Fibroblast of lung (primary cell): ENCODE measurements around the gene RAB17. TPM values are rescaled to one million over a fixed set of nuclear protein-coding genes. Genes with fewer than 3 reads are reported as not detected.

Experiments used
- DNase-seq, 2 donors: peaks; one replicate each; pipeline versions ENCODE4 v3.0.0 to v3.0.0-alpha.2; 2010; ENCODE audit warnings: low read depth in 2 of 2
- H2AFZ ChIP-seq: 2 replicates; pipeline ENCODE4 v1.5.1; 2012; ENCODE audit warnings: low read length, control low read depth, inconsistent platforms
- H3K27ac ChIP-seq: 2 replicates; pipeline ENCODE4 v1.5.1; 2011; ENCODE audit warnings: low read length, control low read depth; ENCODE audit not compliant: insufficient read depth
- H3K27me3 ChIP-seq: 2 replicates; pipeline ENCODE4 v1.5.1; 2011; ENCODE audit warnings: mild to moderate bottlenecking, low read length; ENCODE audit not compliant: control insufficient read depth, insufficient read depth
- H3K36me3 ChIP-seq: 2 replicates; pipeline ENCODE4 v1.5.1; 2011; ENCODE audit warnings: low read length; ENCODE audit not compliant: control insufficient read depth, insufficient read depth
- H3K4me1 ChIP-seq: 2 replicates; pipeline ENCODE4 v1.5.1; 2011; ENCODE audit warnings: low read length; ENCODE audit not compliant: control insufficient read depth, insufficient read depth; ENCODE audit errors: extremely low read depth
- H3K4me2 ChIP-seq: 2 replicates; pipeline ENCODE4 v1.5.1; 2011; ENCODE audit warnings: low read length, control low read depth; ENCODE audit not compliant: insufficient read depth; ENCODE audit errors: extremely low read depth
- H3K4me3 ChIP-seq, 4 experiments: fragments of 200-600 bp in 1 of 4; sonication (generic) in 1 of 4; replicated peaks in 1 of 4; 2 replicates each; pipeline ENCODE4 v1.5.1; 2011 to 2016; ENCODE audit warnings: low read length in 4 of 4, low read depth in 3 of 4, mild to moderate bottlenecking in 3 of 4, control low read depth in 2 of 4, inconsistent platforms in 1 of 4, mixed read lengths in 1 of 4; ENCODE audit not compliant: insufficient read depth in 1 of 4; ENCODE audit errors: control extremely low read depth in 1 of 4
- H3K79me2 ChIP-seq: 2 replicates; pipeline ENCODE4 v1.5.1; 2012; ENCODE audit warnings: mild to moderate bottlenecking, low read length, inconsistent platforms; ENCODE audit not compliant: control insufficient read depth, insufficient read depth
- H3K9ac ChIP-seq: 2 replicates; pipeline ENCODE4 v1.5.1; 2011; ENCODE audit warnings: mild to moderate bottlenecking, low read length, control low read depth; ENCODE audit not compliant: insufficient read depth
- H3K9me3 ChIP-seq: 2 replicates; pipeline ENCODE4 v1.5.1; 2012; ENCODE audit warnings: low read depth, low read length; ENCODE audit not compliant: control insufficient read depth, insufficient read depth
- H4K20me1 ChIP-seq: 2 replicates; pipeline ENCODE4 v1.5.1; 2011; ENCODE audit warnings: low read length; ENCODE audit not compliant: control insufficient read depth, insufficient read depth; ENCODE audit errors: extremely low read depth
- EZH2 ChIP-seq: IDR thresholded peaks from 2 replicates; pipeline ENCODE4 v1.5.1; 2012; ENCODE audit warnings: low read length, control low read depth, mild to moderate bottlenecking; ENCODE audit errors: missing control alignments
- polyA plus RNA-seq, 2 donors: library from polyadenylated mRNA; depleted of rRNA in 1 of 2; stranded (reverse) in 1 of 2; unstranded in 1 of 2; fragments of >200 nt; gene quantifications; 2 replicates each; pipeline ENCODE4 v1.2.1, GENCODE V29; 2011 to 2012; ENCODE audit warnings: missing spikeins in 1 of 2
- total RNA-seq: library from RNA; depleted of rRNA; stranded (reverse); fragments of >200 nt; gene quantifications from 2 replicates; pipeline ENCODE4 v1.2.1, GENCODE V29; 2014
- TF ChIP-seq, protein P1 (sequence below), 2 donors: IDR thresholded peaks in 1 of 2; conservative IDR thresholded peaks in 1 of 2; 1 replicate in 1 of 2; 2 replicates in 1 of 2; pipeline ENCODE4 v1.5.1; 2011 to 2012; ENCODE audit warnings: low read length in 2 of 2, control low read depth in 1 of 2, inconsistent platforms in 1 of 2, low read depth in 1 of 2, mild to moderate bottlenecking in 1 of 2

The RAB17 gene
- total and polyA plus RNA-seq, 2 donors (not counting 1 experiment from before 2014, with no cell fraction given): 0.17 to 0.22 TPM

DNA sequence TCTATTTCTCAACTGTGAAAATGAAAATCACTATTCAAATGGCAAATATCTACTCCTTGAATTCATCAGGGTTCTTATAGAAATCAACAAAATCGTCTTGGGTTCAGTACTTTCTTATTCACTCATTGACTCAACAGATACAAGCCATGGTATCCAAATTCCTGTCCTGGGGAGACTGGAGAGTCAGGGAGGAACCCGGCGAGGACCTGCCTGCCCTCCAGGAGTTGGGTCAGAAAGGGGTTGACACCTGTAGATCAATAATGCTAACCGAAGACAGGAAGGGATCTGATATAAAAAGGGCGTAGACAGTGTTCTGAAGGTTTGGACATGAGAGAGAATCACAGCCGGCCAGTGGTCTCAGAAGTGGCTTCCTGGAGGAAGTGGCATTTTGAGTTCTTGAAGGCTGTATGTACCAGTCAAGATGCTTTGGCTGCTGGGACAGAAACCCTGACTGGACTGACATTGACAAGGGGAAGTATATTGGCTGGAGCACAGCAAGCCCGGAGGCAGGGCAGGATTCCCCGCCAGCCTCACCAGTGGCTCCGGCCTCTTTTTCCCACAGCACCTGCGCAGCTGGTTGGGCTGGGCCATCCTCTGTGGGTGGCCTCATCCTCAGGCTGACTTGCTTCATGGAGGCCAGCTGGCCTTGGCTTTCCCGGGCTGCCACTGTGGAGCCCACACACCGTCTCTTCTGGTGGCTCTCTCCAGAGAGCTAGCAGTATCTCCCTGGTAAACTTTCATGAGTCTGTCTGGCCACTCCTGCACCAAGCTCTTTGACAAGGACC, 39.9 kb upstream of the RAB17 start:
- peaks cover 2% of the 10 kb centered on the region for H3K79me2 ChIP-seq
- no peak overlapping the region for H3K27ac ChIP-seq
- no peak for DNase-seq
- no peaks in the 10 kb centered on the region for H3K9me3 ChIP-seq
- H2AFZ ChIP-seq: no peak overlapping the region
- no peaks in the 10 kb centered on the region for H4K20me1 ChIP-seq
- peaks cover 2% of the 10 kb centered on the region for H3K27me3 ChIP-seq
- peaks cover 1% of the 10 kb centered on the region for H3K36me3 ChIP-seq
- H3K4me1 ChIP-seq: no peaks in the 10 kb centered on the region
- no peak overlapping the region for H3K9ac ChIP-seq
- H3K4me3 ChIP-seq: no peak overlapping the region
- no peak for TF ChIP-seq EZH2
- TF ChIP-seq, protein P1, sequence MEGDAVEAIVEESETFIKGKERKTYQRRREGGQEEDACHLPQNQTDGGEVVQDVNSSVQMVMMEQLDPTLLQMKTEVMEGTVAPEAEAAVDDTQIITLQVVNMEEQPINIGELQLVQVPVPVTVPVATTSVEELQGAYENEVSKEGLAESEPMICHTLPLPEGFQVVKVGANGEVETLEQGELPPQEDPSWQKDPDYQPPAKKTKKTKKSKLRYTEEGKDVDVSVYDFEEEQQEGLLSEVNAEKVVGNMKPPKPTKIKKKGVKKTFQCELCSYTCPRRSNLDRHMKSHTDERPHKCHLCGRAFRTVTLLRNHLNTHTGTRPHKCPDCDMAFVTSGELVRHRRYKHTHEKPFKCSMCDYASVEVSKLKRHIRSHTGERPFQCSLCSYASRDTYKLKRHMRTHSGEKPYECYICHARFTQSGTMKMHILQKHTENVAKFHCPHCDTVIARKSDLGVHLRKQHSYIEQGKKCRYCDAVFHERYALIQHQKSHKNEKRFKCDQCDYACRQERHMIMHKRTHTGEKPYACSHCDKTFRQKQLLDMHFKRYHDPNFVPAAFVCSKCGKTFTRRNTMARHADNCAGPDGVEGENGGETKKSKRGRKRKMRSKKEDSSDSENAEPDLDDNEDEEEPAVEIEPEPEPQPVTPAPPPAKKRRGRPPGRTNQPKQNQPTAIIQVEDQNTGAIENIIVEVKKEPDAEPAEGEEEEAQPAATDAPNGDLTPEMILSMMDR (conservative IDR thresholded peaks at IDR 0.05 in 1 of 2, IDR thresholded peaks at IDR 0.05 in 1 of 2; ENCODE audit: low read depth in 1 of 2, low read length in 2 of 2): no peak
- no peak overlapping the region for H3K4me2 ChIP-seq

DNA sequence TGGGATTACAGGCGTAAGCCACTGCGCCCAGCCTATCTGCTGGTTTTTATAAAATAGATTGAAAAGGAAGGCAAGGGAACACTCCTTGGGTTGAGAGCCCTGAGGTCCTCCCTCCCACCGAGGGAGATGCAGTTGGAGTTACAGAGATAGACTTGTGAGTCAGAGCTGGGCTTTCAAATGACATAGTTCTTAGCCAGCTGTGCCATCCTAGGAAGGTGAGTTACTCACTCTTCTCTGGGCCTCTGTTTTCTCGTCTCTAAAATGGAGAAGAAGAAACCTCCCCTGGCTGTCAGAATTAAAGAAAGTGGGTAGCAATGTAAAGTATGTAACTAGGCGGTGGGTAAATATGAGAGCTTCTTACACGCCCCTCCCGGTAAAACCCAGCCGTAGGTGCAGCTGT, 39.2 kb upstream of the RAB17 start:
- Histone ChIP-seq H2AFZ (no peak overlapping the region), H3K27ac (no peak overlapping the region), H3K27me3 (peaks cover 2% of the 10 kb centered on the region), H4K20me1 (no peaks in the 10 kb centered on the region), H3K36me3 (peaks cover 1% of the 10 kb centered on the region), H3K79me2 (peaks cover 2% of the 10 kb centered on the region), H3K9ac (no peak overlapping the region), H3K4me3 (no peak overlapping the region), H3K4me2 (no peak overlapping the region), H3K9me3 (no peaks in the 10 kb centered on the region), H3K4me1 (no peaks in the 10 kb centered on the region)
- peak in 1 of 2 donors; percentile 71 for DNase-seq
- no peak for TF ChIP-seq EZH2
- TF ChIP-seq, protein P1 (conservative IDR thresholded peaks at IDR 0.05 in 1 of 2, IDR thresholded peaks at IDR 0.05 in 1 of 2; ENCODE audit: low read depth in 1 of 2, low read length in 2 of 2): no peak

DNA sequence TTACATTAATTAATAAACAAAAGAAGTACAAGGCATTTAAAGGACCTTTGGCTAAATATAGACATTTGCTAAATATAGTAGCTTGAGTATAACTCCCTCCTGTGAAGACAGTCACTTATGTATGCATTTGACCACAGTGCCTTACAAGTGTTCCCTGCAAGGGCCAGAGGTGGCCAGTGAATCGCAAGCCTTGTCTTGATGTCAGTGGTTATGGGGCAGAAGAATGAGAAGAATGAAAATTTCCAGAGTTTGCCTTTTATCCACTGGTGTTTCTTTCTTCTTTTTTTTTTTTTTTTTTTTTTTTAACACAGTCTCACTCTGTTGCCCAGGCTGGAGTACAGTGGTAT, 38.6 kb upstream of the RAB17 start:
- no peak overlapping the region for H2AFZ ChIP-seq
- H4K20me1 ChIP-seq: no peaks in the 10 kb centered on the region
- H3K4me1 ChIP-seq: no peaks in the 10 kb centered on the region
- no peak overlapping the region for H3K4me3 ChIP-seq
- H3K36me3 ChIP-seq: peaks cover 1% of the 10 kb centered on the region
- no peak overlapping the region for H3K9ac ChIP-seq
- peak in 1 of 2 donors; percentile 36 for DNase-seq
- TF ChIP-seq, protein P1 (conservative IDR thresholded peaks at IDR 0.05 in 1 of 2, IDR thresholded peaks at IDR 0.05 in 1 of 2; ENCODE audit: low read depth in 1 of 2, low read length in 2 of 2): no peak
- no peak for TF ChIP-seq EZH2
- H3K27ac ChIP-seq: no peak overlapping the region
- H3K4me2 ChIP-seq: peak overlapping the region; percentile 26
- peaks cover 2% of the 10 kb centered on the region for H3K27me3 ChIP-seq
- no peaks in the 10 kb centered on the region for H3K9me3 ChIP-seq
- peaks cover 2% of the 10 kb centered on the region for H3K79me2 ChIP-seq
